ENCODE results near the gene ANO7. TPM values are rescaled to one million over a fixed set of nuclear protein-coding genes. Genes with fewer than 3 reads are reported as not detected.
A peak's percentile ranks its signal among the peaks of the same experiment; 100 is the strongest.

Gene ANO7
- total and polyA plus RNA-seq, 2 of the 13 experiments (the other 11 are each of a cell fraction or from before 2014, with no cell fraction given), result 4.1 to 4.9 TPM

GRCh38 chr2:241218131-241219029 is 29.9 kb downstream of the ANO7 start (continued):
- TF ChIP-seq ZNF512 (CRISPR knock-in tag; IDR thresholded peaks at IDR 0.05), result no peak
- TF ChIP-seq KMT2A (CRISPR knock-in tag; IDR thresholded peaks at IDR 0.05), result no peak; the same call in 1 of the 2 replicates
- TF ChIP-seq HIVEP1 (CRISPR knock-in tag; IDR thresholded peaks at IDR 0.05), result peak; percentile 37; the same call in 1 of the 2 replicates
- no peak for TF ChIP-seq KLF11 (CRISPR knock-in tag; IDR thresholded peaks at IDR 0.05)
- TF ChIP-seq BRD4 (CRISPR knock-in tag; IDR thresholded peaks at IDR 0.05), result peak; percentile 41; the same call in 1 of the 2 replicates
- no peak for TF ChIP-seq ZNF431 (CRISPR knock-in tag; IDR thresholded peaks at IDR 0.05; ENCODE audit: borderline replicate concordance, low read depth)
- TF ChIP-seq SALL1 (CRISPR knock-in tag; IDR thresholded peaks at IDR 0.05), result peak; percentile 66; the same call in 1 of the 2 replicates
- TF ChIP-seq, protein P1, sequence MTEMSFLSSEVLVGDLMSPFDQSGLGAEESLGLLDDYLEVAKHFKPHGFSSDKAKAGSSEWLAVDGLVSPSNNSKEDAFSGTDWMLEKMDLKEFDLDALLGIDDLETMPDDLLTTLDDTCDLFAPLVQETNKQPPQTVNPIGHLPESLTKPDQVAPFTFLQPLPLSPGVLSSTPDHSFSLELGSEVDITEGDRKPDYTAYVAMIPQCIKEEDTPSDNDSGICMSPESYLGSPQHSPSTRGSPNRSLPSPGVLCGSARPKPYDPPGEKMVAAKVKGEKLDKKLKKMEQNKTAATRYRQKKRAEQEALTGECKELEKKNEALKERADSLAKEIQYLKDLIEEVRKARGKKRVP (CRISPR knock-in tag; IDR thresholded peaks at IDR 0.05), result 0 out of 4 replicates have a peak, but pooled peaks of 1 of the 2 experiments have one; percentile 35
- TF ChIP-seq, protein P2, sequence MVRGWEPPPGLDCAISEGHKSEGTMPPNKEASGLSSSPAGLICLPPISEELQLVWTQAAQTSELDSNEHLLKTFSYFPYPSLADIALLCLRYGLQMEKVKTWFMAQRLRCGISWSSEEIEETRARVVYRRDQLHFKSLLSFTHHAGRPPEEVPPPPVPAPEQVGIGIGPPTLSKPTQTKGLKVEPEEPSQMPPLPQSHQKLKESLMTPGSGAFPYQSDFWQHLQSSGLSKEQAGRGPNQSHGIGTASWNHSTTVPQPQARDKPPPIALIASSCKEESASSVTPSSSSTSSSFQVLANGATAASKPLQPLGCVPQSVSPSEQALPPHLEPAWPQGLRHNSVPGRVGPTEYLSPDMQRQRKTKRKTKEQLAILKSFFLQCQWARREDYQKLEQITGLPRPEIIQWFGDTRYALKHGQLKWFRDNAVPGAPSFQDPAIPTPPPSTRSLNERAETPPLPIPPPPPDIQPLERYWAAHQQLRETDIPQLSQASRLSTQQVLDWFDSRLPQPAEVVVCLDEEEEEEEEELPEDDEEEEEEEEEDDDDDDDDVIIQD (CRISPR knock-in tag; IDR thresholded peaks at IDR 0.05; ENCODE audit: low read depth), result no peak
- no peak for TF ChIP-seq ARNT (IDR thresholded peaks at IDR 0.05)
- no peak for TF ChIP-seq POLR2A (IDR thresholded peaks at IDR 0.05; ENCODE audit: insufficient read depth in 1 of 2, low read depth in 2 of 2, low read length in 2 of 2)
- TF ChIP-seq, protein P3, sequence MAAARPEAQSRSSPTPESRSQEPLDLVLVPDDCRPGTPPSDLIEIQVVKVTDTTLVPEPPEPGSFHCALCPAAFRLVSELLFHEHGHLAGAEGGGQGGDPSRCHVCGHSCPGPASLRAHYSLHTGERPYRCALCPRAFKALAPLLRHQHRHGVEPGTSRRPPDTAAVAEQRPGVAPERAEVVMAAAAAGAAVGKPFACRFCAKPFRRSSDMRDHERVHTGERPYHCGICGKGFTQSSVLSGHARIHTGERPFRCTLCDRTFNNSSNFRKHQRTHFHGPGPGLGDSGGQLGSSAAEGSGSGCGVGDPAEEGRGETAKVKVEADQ (CRISPR knock-in tag; IDR thresholded peaks at IDR 0.05; ENCODE audit: borderline replicate concordance), result no peak; the same call in none of the 2 replicates
- TF ChIP-seq, protein P4, sequence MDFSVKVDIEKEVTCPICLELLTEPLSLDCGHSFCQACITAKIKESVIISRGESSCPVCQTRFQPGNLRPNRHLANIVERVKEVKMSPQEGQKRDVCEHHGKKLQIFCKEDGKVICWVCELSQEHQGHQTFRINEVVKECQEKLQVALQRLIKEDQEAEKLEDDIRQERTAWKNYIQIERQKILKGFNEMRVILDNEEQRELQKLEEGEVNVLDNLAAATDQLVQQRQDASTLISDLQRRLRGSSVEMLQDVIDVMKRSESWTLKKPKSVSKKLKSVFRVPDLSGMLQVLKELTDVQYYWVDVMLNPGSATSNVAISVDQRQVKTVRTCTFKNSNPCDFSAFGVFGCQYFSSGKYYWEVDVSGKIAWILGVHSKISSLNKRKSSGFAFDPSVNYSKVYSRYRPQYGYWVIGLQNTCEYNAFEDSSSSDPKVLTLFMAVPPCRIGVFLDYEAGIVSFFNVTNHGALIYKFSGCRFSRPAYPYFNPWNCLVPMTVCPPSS (IDR thresholded peaks at IDR 0.05), result no peak
- no peak for TF ChIP-seq ZNF761 (CRISPR knock-in tag; conservative IDR thresholded peaks at IDR 0.05)
- peak; percentile 28 to 45 for TF ChIP-seq HMGXB4 (CRISPR knock-in tag; IDR thresholded peaks at IDR 0.05; ENCODE audit: borderline replicate concordance in 1 of 2, low read depth in 1 of 2)
- TF ChIP-seq, protein P5, sequence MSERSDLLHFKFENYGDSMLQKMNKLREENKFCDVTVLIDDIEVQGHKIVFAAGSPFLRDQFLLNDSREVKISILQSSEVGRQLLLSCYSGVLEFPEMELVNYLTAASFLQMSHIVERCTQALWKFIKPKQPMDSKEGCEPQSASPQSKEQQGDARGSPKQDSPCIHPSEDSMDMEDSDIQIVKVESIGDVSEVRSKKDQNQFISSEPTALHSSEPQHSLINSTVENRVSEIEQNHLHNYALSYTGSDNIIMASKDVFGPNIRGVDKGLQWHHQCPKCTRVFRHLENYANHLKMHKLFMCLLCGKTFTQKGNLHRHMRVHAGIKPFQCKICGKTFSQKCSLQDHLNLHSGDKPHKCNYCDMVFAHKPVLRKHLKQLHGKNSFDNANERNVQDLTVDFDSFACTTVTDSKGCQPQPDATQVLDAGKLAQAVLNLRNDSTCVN (CRISPR knock-in tag; IDR thresholded peaks at IDR 0.05; ENCODE audit: borderline replicate concordance), result 0 out of 2 replicates have a peak, but pooled peaks have one; percentile 40
- no peak for TF ChIP-seq HCFC1 (IDR thresholded peaks at IDR 0.05; ENCODE audit: low read depth, low read length)
